Nephron (organoid): ENCODE measurements around the gene TM9SF1.
"Not testable (repeated sequence)": the region's sequence is repeated elsewhere in the genome, so short reads cannot be mapped to it uniquely, and the experiment has no call there.

Source experiments
- H3K27ac Mint-ChIP-seq, 3 experiments: 2 replicates each; pipeline ENCODE4 v1.8.0; 2020; ENCODE audit warnings: mixed read lengths in 3 of 3, mild to moderate bottlenecking in 2 of 3, moderate library complexity in 1 of 3
- H3K27me3 Mint-ChIP-seq: 2 replicates; pipeline ENCODE4 v1.8.0; 2021; ENCODE audit warnings: low read depth, mild to moderate bottlenecking, moderate library complexity, mixed read lengths
- H3K36me3 Mint-ChIP-seq: 2 replicates; pipeline ENCODE4 v1.8.0; 2020; ENCODE audit warnings: low read depth, mixed read lengths
- H3K4me1 Mint-ChIP-seq: 2 replicates; pipeline ENCODE4 v1.8.0; 2020; ENCODE audit warnings: mixed read lengths
- H3K4me3 Mint-ChIP-seq, 3 experiments: 2 replicates each; pipeline ENCODE4 v1.8.0; 2020; ENCODE audit warnings: mild to moderate bottlenecking in 3 of 3, mixed read lengths in 3 of 3, moderate library complexity in 2 of 3
- H3K9me3 Mint-ChIP-seq: 2 replicates; pipeline ENCODE4 v1.8.0; 2020; ENCODE audit warnings: mixed read lengths
- CTCF ChIP-seq, 3 experiments: fragments of 200-600 bp; sonication (generic); IDR thresholded peaks; one replicate each; pipeline ENCODE4 v1.5.0; 2021; ENCODE audit warnings: antibody characterized with exemption in 3 of 3; ENCODE audit not compliant: unreplicated experiment in 3 of 3

TM9SF1 gene

DNA sequence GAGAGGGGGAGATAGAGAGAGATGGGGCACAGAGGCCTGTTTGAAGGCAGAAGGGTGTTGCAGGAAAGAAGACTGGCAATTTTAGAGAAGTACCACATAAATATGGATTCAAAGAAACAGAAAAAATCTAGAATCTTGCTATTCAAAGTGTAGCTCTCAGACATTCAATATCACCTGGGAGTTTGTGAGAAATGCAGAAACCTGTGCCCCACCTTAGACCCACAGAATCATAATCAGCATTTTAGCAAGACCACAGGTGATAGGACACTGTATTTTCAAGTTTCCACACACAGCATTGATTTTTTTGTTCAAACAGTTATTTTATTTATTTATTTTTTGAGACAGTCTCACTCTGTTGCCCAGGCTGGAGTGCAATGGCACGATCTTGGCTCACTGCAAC is 33.7 kb upstream of the TM9SF1 start:
- H3K4me1 Mint-ChIP-seq = peaks cover 17% of the 10 kb centered on the region
- H3K9me3 Mint-ChIP-seq = no peaks in the 10 kb centered on the region
- TF ChIP-seq CTCF (IDR thresholded peaks at IDR 0.05; ENCODE audit: unreplicated experiment in 3 of 3) = no peak
- H3K27me3 Mint-ChIP-seq = no peaks in the 10 kb centered on the region
- H3K27ac Mint-ChIP-seq = no peak overlapping the region
- H3K4me3 Mint-ChIP-seq = peak overlapping the region in 2 of 3 experiments; percentile 54 to 67
- H3K36me3 Mint-ChIP-seq = peaks cover 11% of the 10 kb centered on the region

DNA sequence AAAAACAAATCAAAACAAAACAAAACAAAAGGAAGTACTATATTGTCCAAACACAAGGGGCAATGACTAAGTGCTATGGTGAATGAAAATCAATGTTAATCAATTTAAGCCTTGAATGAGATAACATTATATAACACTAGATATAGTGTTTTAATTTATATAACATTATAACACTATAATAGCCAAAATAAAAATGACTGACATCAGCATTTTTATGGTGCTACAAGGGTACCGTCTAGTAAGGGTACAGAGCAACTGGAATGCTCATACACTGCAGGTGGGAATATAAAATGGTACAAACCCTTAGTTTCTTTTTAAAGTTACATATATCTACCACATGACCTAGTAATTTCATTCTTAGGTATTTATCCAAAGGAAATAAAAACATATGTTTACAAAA is 31.2 kb upstream of the TM9SF1 start:
- no peak overlapping the region for H3K4me3 Mint-ChIP-seq
- H3K27ac Mint-ChIP-seq = no peak overlapping the region
- H3K36me3 Mint-ChIP-seq = peaks cover 11% of the 10 kb centered on the region
- H3K9me3 Mint-ChIP-seq = no peaks in the 10 kb centered on the region
- no peak for TF ChIP-seq CTCF (IDR thresholded peaks at IDR 0.05; ENCODE audit: unreplicated experiment in 3 of 3)
- H3K27me3 Mint-ChIP-seq = no peaks in the 10 kb centered on the region
- peaks cover 6% of the 10 kb centered on the region for H3K4me1 Mint-ChIP-seq

DNA sequence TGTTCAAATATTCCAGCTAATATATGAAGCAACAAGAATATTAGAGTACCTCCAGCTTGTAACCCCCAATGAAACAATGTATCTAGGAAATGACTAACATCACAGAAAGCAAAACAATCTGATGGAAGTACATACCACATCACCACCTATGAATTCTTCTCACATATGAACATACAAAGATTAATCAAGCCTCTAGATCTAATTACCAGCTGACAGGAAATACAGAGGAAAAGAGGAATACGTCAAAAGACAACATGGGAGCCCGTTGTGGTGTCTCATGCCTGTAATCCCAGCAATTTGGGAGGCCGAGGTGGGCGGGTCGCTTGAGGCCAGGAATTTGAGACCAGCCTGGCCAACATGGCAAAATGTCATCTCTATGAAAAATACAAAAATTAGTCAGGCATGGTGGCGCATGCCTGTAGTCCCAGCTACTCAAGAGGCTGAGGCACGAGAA is 29.4 kb upstream of the TM9SF1 start:
- no peak overlapping the region for H3K4me3 Mint-ChIP-seq
- peak overlapping the region in 1 of 3 experiments; percentile 7 for H3K27ac Mint-ChIP-seq
- H3K36me3 Mint-ChIP-seq = peaks cover 11% of the 10 kb centered on the region
- H3K27me3 Mint-ChIP-seq = no peaks in the 10 kb centered on the region
- TF ChIP-seq CTCF (IDR thresholded peaks at IDR 0.05; ENCODE audit: unreplicated experiment in 3 of 3) = no peak
- H3K9me3 Mint-ChIP-seq = no peaks in the 10 kb centered on the region
- H3K4me1 Mint-ChIP-seq = no peaks in the 10 kb centered on the region

DNA sequence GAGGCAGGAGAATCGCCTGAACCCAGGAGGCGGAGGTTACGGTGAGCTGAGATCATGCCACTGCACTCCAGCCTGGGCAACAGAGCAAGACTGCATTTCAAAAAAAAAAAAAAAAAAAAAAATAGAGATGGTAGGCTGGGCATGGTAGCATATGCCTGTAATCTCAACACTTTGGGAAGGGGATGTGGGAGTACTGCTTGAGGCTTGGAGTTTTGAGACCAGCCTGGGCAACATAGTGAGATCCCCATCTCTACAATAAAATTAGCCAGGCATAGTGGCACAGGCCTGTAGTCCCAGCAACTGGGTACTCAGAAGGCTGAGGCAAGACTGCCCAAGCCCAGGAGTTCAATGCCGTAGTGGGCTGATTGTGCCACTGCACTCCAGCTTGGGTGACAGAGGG is 27.7 kb upstream of the TM9SF1 start:
- H3K9me3 Mint-ChIP-seq, H3K27me3 Mint-ChIP-seq, H3K4me3 Mint-ChIP-seq, H3K4me1 Mint-ChIP-seq, H3K27ac Mint-ChIP-seq: not testable (repeated sequence)
- H3K36me3 Mint-ChIP-seq = peaks cover 13% of the 10 kb centered on the region

DNA sequence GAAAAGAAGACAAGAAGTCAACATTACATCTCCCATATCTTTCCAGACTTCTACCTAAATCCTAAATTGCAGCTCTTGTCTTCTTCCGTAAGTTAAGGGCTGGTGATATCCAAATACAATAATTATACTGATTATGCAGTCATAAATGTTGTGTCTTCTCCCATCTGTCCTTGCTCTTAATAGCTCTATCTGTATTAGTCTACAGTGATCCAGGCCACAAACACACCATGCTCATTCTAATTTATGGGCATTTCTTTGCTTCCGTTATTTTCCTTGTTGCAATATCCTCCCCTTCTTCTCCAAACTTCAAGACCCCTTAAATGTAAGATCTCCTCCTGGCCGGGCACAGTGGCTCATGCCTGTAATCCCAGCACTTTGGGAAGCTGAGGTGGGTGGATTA is 24.3 kb upstream of the TM9SF1 start:
- TF ChIP-seq CTCF (IDR thresholded peaks at IDR 0.05; ENCODE audit: unreplicated experiment in 3 of 3) = no peak
- H3K36me3 Mint-ChIP-seq = peaks cover 4% of the 10 kb centered on the region
- H3K9me3 Mint-ChIP-seq = no peaks in the 10 kb centered on the region
- H3K27ac Mint-ChIP-seq = no peak overlapping the region
- peak overlapping the region in 1 of 3 experiments; percentile 14 for H3K4me3 Mint-ChIP-seq
- peaks cover 11% of the 10 kb centered on the region for H3K4me1 Mint-ChIP-seq
- H3K27me3 Mint-ChIP-seq = no peaks in the 10 kb centered on the region

GRCh38 chr14:24219080-24219479 is 23.8 kb upstream of the TM9SF1 start:
- Mint-ChIP-seq H3K4me1 (peaks cover 16% of the 10 kb centered on the region), H3K27ac (no peak overlapping the region), H3K4me3 (no peak overlapping the region), H3K36me3 (peaks cover 7% of the 10 kb centered on the region), H3K9me3 (no peaks in the 10 kb centered on the region), H3K27me3 (no peaks in the 10 kb centered on the region)
- no peak for TF ChIP-seq CTCF (IDR thresholded peaks at IDR 0.05; ENCODE audit: unreplicated experiment in 3 of 3)

DNA sequence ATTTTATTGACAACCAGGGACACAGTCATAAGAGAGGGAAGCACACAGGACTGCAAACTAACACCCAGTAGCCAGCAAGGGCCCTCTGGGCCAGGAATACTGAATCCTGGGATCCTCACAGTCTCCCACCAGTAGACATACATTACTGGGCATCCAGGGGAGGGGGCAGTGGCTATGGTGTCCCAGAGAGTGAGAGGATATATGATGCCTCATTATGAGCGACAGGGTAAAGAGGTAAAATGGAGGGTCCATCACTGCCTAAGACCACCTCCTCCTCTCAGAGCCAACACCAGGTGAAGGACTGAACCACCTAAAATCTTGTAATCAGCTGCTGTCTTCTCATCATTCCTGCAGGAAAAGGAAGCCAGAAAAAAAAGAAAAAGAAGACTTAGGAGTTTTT is 21.6 kb upstream of the TM9SF1 start:
- not testable (repeated sequence) for H3K27ac Mint-ChIP-seq, H3K27me3 Mint-ChIP-seq, H3K9me3 Mint-ChIP-seq
- H3K4me3 Mint-ChIP-seq = peak overlapping the region in 1 of 3 experiments; percentile 90
- H3K4me1 Mint-ChIP-seq = peaks cover 28% of the 10 kb centered on the region
- H3K36me3 Mint-ChIP-seq = peaks cover 11% of the 10 kb centered on the region
